NCI-H82 treated with DMSO at 0.1 percent for 48 hours (cell line): ENCODE results near the gene SYNGR1.
"Not testable (repeated sequence)": the region's sequence is repeated elsewhere in the genome, so short reads cannot be mapped to it uniquely, and the experiment has no call there.

Experiments used
- DNase-seq: peaks from one replicate; lab custom pipeline; 2025; ENCODE audit not compliant: unreplicated experiment; lab: John Stamatoyannopoulos, UW

SYNGR1 gene

GRCh38 chr22:39350757-39351688, 1.2 kb downstream of the SYNGR1 start:
- no peak for DNase-seq

GRCh38 chr22:39351689-39352214, 2.0 kb downstream of the SYNGR1 start:
- DNase-seq: no peak

GRCh38 chr22:39352306-39352891, 2.6 kb downstream of the SYNGR1 start:
- no peak for DNase-seq

GRCh38 chr22:39353346-39353745, 3.6 kb downstream of the SYNGR1 start:
- no peak for DNase-seq

GRCh38 chr22:39355080-39355479, 5.3 kb downstream of the SYNGR1 start:
- no peak for DNase-seq

- not testable (repeated sequence) for DNase-seq
Observed at GRCh38 chr22:39355805-39356204, 6.0 kb downstream of the SYNGR1 start.

GRCh38 chr22:39356464-39356863, 6.7 kb downstream of the SYNGR1 start:
- peak; percentile 86 for DNase-seq

- not testable (repeated sequence) for DNase-seq
Observed at GRCh38 chr22:39357110-39358108, 7.6 kb downstream of the SYNGR1 start.

- DNase-seq: not testable (repeated sequence)
Observed at GRCh38 chr22:39358197-39358596, 8.4 kb downstream of the SYNGR1 start.

GRCh38 chr22:39359659-39360195, 9.9 kb downstream of the SYNGR1 start:
- no peak for DNase-seq

GRCh38 chr22:39360242-39360641, 10.5 kb downstream of the SYNGR1 start:
- DNase-seq: no peak

GRCh38 chr22:39360674-39361413, 11.1 kb downstream of the SYNGR1 start:
- no peak for DNase-seq

- DNase-seq: no peak
Observed at GRCh38 chr22:39361496-39361895, 11.7 kb downstream of the SYNGR1 start.

- peak; percentile 74 for DNase-seq
Observed at GRCh38 chr22:39362271-39362670, 12.5 kb downstream of the SYNGR1 start.

GRCh38 chr22:39362932-39363331, 13.1 kb downstream of the SYNGR1 start:
- DNase-seq: no peak

GRCh38 chr22:39363751-39364515, 14.1 kb downstream of the SYNGR1 start:
- no peak for DNase-seq

GRCh38 chr22:39364714-39365491, 15.1 kb downstream of the SYNGR1 start:
- DNase-seq: no peak

- DNase-seq: no peak
Observed at GRCh38 chr22:39365492-39365780, 15.6 kb downstream of the SYNGR1 start.

GRCh38 chr22:39367035-39367434, 17.2 kb downstream of the SYNGR1 start:
- DNase-seq: no peak
